GM19324 (cell line): ENCODE results near the gene IL6R.
"Not testable (repeated sequence)": the region's sequence is repeated elsewhere in the genome, so short reads cannot be mapped to it uniquely, and the experiment has no call there.

Source experiments
- ATAC-seq: cut with Tn5 transposase; IDR thresholded peaks from one replicate; pipeline ENCODE4 v1.9.1; 2021; ENCODE audit warnings: mild to moderate bottlenecking, moderate library complexity; ENCODE audit not compliant: unreplicated experiment, low FRiP score

IL6R gene

GRCh38 chr1:154406572-154406879 lies 1.4 kb downstream of the IL6R start:
- ATAC-seq: no peak

GRCh38 chr1:154406886-154407197 lies 1.7 kb downstream of the IL6R start:
- ATAC-seq: no peak

DNA sequence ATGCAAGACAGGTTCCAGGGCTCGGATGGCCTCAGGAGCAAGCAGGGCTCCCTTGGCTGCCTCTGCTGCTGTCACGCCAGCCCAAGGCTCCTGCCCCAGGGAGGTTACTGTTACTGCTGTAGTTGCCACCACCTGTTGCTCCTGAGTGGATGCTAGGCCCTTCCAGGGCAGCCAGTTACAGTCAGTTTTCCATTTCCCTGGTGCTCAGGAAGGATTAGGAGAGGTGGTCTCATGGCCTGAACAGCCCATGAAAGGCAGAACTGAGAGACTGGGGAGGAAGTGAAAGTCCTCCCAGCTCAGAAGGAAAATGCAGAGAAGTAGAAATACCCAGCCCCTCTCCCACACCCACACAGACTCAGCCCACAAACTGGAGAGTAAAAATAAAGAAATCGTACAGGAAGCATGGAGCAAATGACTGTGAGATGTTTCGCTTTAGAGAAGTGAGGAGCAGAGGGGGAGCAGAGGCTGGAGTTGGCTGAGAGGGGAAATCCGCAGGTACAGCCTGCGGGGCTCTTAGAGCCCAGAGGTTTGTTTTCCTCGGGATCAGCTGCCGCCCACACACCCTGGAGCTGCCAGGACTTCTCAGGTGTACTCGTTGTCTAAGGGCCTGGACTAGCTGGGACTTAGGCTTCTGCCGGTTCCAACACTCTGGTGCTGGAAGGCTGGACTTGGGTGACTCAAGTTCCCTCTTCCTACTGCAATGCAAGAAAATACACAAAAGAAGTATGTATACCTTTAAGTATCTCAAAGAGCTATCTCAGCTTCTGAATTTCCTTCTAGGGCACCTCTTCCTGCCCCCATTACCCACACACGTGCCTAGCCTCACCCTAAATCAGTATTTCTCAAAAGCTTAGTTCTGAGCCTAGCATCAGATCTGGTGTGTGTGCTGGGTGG lies 2.3 kb downstream of the IL6R start:
- ATAC-seq: no peak

GRCh38 chr1:154408174-154408777 lies 3.1 kb downstream of the IL6R start:
- no peak for ATAC-seq

DNA sequence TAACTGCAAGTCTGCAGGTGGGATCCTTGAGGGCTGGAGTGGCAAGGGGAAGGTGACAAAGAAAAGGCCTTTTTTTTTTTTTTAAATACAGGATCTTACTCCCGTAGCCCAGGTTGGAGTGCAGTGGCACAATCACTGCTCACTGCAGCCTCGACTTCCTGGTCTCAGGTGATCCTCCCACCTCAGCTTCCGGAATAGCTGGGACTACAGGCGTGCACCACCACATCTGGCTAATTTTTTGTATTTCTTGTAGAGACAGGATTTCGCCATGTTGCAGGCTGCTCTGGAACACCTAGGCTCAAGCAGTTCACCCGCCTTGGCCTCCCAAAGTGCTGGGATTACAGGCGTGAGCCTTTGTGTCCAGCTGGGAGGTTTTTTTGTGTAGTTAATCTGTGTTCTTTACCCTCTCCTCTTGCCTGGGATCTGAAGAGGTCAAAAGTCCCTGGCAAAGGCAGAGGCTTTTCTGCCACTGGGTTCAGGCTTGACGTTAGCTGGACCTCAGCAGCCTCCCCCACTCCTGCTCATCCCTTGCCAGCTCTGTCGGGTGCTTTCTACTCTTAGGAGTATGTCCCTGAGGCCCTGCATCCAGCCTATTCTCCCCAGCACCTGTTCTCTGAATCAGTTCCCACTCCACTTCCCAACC lies 5.2 kb downstream of the IL6R start:
- no peak for ATAC-seq

DNA sequence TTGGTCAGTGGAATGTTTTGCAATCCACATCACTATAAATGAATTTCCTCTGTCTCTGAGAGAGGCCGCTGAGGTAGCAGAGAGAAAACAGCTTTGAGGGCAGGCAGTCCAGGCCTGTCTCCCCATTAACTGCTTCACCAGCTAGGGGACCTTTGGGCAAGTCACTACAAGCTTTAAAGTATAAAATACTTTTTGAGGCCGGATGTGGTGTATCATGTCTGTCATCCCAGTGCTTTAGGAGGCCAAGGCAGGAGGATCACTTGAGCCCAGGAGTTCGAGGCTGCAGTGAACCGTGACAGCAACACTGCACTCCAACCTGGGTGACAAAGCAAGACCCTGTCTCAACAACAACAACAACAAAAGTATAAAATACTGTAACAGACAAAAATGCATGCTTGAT lies 6.4 kb downstream of the IL6R start:
- no peak for ATAC-seq

DNA sequence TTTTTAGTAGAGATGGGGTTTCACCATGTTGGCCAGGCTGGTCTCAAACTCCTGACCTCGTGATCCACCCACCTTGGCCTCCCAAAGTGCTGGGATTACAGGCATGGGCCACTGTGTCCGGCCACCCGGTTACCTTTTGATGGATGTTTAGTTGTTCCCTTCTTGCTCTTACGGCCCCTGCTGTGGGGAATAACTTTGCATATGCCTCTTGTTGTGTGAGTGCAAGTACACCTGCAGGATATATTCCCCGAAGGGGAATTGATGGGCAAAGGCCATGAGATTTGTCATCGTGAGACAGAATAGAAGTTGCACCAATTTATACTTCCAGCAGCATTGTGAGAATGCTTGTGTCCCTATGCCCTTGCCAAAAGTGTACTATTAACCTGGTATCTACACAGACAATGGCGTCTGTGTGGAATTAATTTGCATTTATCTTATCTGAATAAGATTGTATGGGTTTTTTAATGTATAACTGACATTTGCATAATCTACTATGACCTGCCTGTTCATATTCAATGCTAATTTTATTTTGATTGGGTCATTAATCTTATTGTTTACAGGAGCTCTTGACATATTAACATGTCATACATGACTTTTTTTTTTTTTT lies 8.1 kb downstream of the IL6R start:
- no peak for ATAC-seq

- no peak for ATAC-seq
Observed at GRCh38 chr1:154414606-154415005, 9.5 kb downstream of the IL6R start.

DNA sequence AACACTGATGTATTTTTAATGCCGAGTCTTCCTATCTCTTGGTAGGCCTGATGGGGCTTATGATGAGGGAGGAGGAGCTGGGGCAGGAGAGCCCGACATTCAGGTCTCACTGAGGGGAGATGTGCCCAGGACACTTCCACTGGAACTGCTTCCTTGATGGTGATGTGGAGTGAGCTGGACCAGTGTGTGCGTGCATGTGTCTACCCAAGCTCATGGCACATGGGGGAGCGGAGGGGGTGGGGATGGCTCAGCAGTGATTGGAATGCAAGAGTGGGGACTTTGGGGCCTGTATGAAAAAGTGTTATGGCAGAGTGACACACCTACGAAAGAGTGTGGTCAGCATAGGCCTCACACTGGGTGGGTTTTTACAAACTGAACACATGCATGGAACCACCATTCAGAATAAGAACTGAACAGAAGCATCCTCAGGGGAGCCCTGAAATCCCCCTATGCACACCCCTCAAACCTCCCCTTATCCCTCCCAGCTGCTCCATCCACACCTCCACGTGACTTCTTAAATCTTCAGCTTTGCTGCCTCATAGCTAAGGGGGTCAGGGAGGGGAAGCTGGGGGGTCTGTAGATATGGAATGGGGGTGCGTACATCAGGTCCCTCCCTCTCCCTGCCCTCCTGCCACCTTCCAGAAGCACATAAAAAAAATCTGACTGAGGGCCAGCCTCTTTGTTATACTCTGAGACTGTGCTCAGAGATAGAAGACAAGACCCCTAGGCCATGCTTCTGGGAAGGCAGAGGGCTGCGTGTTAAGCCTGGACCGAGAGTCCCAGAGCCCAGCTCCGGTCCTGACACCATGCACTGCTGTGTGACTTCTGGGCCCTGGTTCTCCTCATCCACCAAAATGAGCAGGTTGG lies 11.6 kb downstream of the IL6R start:
- no peak for ATAC-seq

DNA sequence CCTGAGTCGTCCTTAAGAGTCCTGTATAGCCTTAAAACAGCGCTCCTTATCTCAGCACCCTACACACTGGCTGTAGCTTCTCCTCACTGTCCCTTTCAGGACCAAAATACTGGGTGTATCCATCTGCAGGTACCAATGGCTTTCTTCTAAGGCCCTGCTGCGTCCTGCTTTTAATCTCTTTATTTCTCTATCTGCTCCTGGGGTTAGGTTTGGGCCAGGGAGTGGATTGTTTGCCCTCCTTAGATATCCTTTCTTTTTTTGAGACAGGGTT lies 12.1 kb downstream of the IL6R start:
- no peak for ATAC-seq

DNA sequence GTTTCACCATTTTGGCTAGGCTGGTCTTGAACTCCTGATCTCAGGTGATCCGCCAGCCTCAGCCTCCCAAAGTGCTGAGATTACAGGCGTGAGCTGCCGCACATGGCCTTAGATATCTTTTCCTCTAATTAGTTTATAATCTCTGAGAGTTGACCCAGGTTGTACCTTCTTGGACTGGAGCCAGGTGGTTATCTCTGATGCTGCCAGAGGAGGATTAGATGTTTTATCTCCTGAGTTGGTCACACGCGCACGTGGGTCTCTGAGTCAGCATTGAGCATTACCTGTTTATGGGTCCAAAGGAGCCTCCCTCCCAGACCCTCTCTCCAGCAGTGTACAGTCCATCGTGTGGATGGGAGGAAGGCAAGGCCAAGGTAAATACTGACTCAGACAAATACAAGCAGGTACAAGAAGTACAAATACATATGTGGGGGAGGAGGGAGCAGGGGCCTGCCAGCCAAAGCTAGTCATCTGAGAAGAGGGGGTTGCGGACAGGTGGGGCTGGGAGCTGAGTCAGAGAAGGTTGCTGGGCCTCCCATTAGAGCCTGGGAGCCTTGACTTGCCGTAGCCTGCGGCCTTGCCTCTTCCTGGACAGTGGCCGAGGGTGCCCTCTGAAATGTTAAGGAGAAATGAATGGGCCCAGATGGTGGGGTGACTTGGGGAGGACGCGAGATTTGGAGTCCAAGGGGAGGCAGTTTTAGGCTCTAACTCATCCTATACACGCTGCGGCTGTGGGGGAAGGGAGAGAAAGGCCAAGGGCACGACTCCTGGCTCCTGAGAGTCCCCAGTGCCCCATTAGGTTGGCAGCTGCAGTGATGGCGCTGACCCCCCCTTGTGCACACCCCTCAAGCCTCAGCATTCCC lies 13.1 kb downstream of the IL6R start:
- ATAC-seq: no peak

GRCh38 chr1:154418923-154419619 lies 13.9 kb downstream of the IL6R start:
- ATAC-seq: no peak

GRCh38 chr1:154419620-154420571 lies 14.8 kb downstream of the IL6R start:
- ATAC-seq: no peak

DNA sequence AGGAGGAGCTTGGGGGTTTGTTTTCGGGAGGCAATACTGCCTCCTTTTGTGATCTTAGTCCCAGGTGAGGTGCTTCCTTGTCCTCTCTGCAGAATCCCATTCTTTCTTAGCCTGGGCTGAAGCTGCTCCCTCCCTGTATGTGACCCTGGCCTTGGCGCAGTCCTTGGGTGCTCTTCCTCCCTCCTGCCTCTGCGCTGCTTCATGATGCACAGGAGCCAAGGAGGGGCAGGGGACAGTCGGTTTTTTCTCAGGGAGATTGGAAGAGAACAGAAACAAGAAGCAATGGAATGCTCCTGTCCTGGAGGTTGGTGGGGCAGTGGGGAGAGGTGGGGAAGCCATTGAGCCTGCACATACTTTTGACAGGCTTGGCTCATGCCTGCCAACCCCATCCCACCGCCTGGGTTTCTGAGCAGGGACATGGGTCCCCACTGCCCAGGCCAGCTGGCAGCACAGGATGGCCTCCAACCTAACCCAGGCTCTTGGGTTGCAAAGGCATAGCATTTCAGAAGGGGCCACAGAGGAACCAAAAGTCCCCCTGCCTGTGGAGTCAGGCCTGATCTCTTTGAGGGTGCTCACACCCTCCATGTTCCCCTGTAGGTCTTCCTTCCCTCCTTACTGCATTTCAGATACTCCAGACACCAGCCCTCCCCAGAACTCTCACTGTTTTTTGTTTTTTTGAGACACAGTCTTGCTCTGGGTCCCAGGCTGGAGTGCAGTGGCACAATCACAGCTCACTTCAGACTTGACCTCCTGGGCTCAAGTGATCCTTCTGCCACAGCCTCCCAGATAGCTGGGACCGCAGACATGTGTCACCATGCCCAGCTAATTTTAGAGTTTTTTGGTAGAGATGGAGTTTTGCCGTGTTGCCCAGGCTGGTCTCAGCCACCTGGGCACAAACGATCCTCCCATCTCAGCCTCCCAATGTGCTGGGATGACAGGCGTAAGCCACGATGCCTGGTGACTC lies 16.1 kb downstream of the IL6R start:
- ATAC-seq: no peak

DNA sequence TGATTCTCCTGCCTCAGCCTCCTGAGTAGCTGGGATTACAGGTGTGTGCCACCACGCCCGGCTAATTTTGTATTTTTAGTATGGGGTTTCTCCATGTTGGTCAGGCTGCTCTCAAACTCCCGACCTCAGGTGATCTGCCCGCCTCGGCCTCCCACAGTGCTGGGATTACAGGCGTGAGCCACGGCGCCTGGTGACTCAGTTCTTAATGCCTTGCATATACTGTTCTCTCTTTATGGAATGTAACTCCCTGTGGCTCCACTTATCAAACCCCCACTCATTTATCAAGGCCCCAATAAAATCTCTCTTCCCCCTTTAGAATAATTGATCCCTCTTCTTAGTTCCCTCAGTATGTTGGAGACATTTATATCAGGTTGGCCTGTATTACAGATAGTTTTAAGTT lies 16.9 kb downstream of the IL6R start:
- ATAC-seq: not testable (repeated sequence)

- ATAC-seq: no peak
Observed at GRCh38 chr1:154422521-154422920, 17.4 kb downstream of the IL6R start.

- no peak for ATAC-seq
Observed at GRCh38 chr1:154423304-154423987, 18.3 kb downstream of the IL6R start.
